IPS-NIHi7 (cell line): ENCODE data around the gene VPS29.
"Not testable (repeated sequence)": the region's sequence is repeated elsewhere in the genome, so short reads cannot be mapped to it uniquely, and the experiment has no call there.

Experiments used
- DNase-seq: peaks from one replicate; pipeline ENCODE4 v3.0.0; 2012; ENCODE audit warnings: mixed read lengths; ENCODE audit errors: extremely low spot score

Gene VPS29

DNA sequence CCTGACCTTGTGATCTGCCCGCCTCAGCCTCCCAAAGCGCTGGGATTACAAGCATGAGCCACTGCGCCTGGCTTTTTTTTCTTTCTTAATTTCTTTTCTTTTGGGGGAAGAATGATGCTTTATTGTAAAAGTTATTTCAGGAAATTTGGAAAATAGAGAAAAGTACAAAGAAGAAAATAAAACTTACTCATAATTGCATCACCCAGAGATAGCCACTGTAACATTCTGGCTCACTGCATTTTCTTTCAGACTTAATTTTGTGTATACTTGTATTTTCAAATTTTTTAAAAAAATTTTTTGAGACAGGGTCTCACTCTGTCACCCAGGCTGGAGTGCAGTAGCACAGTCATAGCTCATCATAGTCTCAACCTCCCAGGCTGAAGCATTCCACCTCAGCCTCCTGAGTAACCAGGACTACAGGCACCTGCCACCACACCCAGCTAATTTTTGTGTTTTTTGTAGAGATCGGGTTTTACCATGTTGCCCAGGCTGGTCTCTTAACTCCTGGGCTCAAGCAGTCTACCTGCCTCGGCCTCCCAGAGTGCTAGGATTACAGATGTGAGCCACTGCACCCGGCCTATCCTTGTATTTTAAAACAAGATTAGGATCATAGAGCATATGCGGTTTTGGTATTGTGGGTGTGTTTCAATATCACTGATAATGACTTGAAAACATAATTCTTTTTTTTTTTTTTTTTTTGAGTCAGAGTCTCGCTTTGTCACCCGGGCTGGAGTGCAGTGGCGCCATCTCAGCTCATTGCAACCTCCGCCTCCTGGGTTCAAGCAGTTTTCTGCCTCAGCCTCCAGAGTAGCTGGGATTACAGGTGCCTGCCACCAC lies 19.2 kb upstream of the VPS29 start:
- DNase-seq = not testable (repeated sequence)

DNA sequence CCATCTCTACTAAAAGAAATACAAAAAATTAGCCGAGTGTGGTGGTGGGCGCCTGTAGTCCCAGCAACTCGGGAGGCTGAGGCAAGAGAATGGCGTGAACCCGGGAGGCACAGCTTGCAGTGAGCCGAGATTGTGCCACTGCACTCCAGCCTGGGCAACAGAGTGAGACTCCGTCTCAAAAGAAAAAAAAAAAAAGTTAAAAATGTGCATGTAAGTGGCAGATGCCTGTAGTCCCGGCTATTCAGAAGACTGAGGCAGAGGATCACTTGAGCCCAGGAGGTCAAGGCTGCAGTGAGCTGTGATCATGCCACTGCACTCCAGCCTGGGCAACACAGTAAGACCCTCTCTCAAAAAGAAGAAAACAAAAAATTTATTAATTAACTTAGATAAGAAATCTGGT lies 16.1 kb upstream of the VPS29 start:
- not testable (repeated sequence) for DNase-seq

DNA sequence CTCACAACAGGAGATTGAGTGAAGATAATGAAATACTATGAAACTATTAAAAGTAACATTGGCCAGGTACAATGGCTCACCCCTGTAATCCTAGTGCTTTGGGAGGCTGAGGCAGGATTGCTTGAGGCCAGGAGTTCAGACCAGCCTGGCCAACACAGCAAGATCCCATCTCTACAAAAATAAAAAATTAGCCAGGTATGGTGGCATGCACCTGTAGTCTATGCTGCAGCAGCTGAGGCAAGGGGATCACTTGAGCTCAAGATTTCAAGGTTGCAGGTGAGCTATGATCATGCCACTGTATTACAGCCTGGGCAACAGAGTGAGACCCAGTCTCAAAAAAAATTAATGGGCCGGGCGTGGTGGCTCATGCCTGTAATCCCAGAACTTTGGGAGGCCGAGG lies 15.1 kb upstream of the VPS29 start:
- DNase-seq = no peak

DNA sequence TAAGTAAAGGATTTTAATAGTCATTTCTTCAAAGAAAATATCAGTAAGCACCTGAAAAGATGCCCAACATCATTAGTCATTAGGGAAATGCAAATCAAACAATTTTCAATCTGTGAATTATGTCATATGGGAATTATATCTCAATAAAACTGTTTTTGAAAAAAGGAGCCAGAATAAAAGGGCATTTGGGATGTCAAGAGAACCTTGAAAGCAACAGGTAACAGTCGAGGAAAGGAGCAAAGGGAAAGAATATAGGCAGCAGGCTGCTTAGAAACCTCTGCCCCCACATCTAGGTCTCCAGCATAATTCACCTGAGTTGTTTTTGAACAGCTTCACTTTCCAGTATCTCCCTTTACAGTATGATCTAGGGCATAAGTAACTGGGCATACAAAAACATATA lies 12.5 kb upstream of the VPS29 start:
- DNase-seq = no peak

DNA sequence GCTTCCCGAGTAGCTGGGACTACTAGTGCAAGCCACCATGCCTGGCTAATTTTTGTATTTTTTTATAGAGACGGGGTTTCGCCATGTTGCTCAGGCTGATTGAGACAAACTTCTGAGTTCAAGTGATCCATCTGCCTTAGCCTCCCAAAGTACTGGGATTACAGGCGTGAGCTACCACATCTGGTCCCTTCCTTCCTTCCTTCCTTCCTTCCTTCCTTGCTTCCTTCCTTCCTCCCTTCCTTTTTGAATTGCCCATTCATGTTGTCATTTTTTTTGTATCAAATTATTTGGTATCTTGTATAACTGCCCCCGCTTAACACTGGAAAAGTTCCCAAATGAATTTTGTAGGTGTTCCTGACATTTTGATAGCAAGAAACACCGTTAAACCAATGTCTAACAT lies 11.9 kb upstream of the VPS29 start:
- no peak for DNase-seq

DNA sequence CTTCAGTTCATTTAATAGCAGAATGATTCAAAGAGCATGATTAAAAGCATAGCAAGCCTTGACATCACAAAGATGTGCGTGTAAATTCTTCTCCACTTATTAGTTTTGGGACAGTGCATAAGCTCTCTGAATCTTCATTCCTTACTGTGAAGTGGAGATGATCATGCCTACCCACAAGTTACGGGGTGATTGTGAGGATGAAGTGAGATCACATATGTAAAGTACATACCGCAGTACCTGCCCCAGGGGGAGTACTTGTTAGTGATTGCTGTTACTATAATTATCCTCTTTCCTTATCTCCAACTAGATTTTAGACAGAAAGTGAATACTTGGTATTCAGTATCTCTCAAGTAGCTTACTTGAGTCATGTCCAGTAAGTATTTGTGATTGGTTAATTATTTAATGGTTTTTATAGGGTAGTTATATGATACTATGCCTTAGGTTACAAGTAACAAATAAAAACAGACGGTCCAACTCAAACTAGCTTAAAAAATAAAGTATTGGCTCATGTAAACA lies 6.2 kb upstream of the VPS29 start:
- no peak for DNase-seq

DNA sequence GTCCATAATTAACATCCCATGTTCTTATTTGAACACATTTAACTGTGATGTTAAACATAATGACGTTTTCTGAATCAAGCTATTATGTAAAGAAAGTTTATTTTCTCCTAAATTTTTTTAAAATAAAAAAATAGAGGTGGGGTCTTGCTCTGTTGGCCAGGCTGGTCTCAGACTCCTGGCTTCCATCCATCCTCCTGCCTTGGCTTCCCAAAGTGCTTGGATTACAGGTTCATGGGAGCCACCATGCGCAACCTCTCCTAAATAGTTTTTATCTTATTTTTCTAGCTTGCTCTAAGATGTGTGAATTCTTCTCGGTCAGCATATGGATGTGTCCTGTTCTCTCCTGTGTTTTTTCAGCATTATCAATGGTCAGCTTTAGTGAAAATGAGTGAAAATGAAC lies 3.4 kb upstream of the VPS29 start:
- DNase-seq = no peak

DNA sequence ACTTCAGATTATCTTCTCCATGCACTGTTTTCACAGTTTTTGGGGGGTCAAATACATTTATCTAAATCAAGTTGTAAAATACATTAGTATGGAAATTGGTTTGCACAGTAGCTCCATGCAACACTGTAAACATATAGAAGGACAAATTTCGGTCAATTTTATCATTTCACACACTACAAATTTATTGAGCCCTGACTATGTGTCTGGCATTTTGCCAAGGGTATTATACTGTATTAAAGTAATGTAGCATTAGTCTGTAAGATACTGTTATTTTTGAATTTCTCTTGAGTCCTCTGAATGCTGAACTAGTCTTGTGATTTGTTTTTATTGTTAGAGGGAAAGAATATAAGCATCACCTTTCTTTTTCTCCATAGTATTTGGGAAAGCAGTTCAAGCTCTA lies 1.5 kb upstream of the VPS29 start:
- DNase-seq = no peak

DNA sequence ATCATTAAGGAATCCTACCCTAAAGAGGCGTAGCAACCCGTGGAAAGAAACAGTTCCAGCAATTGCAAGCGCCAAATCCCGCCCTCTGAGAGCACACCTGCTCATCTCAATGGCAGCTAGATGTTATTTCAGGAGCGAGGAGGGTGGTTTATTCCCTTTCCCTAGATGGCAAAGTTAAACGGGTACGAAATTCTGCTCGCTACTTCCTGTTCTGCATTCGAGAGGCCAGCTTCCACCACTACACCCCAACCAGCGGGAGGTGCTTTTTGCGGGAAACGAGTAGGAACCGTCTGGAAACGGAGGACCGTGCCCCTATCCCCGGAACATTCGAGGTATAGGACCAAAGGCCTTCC lies 536 bp downstream of the VPS29 start:
- DNase-seq = peak; percentile 42

DNA sequence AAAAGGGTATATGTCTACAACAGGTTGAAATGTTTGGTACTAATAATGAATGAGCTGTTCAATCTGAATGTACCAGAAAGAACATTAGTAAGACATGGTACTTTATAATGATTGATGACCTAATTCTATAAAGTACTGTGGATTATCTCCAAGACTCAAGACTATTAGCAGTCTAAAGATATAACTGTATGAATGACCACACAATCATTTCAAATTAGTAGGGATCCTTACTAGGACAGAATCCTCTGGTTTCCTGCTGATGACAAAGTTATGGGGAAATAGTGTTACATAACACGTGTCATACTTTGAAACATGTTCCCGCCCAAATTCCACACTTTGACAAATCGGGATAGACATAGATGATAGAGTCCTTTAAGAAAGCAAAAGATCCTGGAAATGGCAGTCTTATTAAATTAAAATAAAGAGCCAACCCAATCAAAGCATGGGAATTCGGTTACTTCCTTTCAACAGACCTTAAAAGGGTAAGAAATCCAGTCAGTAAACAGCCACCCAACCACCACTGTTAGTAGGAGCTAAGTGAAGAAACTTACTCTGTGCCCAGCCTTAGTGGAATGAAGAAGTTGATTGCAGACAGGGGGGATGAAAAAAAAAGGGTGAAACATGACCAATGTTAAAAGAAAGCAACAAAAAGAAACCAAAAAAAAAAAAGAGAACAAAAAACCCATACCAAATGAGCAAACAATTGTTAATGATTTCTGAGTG lies 2.8 kb downstream of the VPS29 start:
- no peak for DNase-seq

DNA sequence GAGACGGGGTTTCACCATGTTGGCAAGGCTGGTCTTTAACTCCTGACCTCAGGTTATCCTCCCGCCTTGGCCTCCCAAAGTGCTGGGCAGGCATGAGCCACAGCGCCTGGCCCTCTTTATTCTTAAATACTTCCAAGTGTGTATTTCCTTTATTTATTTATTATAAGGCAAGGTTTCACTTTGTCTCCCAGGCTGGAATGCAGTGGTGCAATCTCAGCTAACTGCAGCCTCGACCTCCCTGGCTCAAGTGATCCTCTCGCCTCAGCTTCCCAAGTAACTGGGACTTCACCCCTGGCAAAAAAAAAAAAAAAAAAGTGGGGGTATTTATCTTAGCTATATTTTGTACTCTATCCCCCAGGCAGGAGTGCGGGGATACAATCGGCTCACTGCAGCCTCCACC lies 26.5 kb downstream of the VPS29 start:
- no peak for DNase-seq

DNA sequence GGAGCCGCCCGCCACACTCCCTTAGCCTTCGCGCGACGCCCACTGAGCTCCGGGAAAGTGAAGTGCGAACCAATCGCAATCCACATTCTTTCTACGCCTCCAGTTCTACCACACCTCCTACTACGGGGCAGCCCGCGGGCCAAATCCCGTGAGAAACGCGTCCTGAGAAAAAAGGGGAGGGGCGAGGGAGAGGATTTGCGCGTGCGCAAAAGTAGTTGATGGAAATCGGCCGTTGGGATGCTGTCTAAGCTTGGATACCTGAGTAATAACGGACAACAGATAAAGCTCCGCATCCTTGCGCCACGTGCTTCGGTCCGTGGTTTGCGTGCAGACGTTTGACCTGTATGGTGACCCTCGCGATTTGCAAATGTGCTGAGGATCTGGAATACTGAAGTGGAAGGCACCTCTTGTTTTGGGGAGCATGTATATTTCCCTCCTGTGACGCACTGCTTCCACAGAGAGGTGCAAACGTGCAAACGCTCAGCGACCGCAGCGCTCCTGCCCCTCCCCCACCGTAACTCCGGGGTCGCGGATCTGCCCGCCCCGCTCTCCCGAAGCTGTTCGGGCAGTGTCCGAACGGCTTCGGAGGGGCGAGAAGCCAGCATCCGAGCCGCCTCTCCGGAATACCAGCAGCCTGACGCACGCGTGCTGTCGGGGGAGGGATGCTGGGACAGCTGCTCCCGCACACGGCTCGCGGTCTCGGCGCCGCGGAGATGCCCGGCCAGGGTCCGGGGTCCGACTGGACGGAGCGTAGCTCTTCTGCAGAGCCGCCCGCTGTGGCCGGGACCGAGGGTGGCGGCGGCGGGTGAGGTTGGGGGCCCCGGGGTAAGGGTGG lies 33.5 kb downstream of the VPS29 start, which contains the start of the genes FAM216A and GPN3:
TSS of gene FAM216A (plus strand) at position 632 of the 835 bp plus-strand sequence. CDS start at position 663, 31 bp downstream.
TSS of gene GPN3 (minus strand) at position 44 of the 835 bp plus-strand sequence. CDS start 54 bp downstream, outside the sequence.
- peak; percentile 94 for DNase-seq

DNA sequence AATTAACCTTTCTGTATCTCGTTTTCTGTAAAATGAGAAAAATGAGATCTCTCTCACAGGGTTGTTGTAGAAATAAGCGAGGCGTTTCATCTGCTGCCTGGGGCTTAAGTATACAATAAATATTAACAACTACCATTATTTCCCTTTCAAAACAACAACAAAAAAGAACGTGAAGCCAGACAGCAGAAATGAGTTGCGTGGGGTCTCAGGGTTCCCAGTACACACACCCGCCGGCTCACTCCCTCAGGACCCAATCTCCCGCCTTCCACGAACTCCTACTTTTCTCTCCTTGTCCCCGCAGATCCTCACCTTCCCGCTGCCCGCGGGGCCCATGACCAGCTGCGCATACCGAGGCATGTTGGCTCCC lies 34.1 kb downstream of the VPS29 start:
- DNase-seq = no peak

DNA sequence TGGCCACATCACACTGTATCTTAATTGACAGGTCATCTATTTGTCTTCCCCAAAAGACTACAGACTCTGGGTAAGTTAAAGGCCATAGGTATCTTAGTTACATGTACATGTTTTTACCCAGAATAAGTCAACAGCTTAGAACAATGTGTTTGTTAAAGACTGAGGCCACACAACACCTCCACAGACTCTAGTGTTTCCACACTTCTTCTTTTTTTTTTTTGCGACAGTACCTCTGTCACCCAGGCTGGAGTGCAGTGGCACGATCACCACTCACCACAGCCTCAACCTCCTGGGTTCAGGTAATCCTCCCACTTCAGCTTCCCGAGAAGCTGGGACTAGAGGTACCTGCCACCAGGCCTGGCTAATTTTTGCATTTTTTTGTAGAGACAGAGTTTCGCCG lies 35.1 kb downstream of the VPS29 start:
- DNase-seq = no peak

DNA sequence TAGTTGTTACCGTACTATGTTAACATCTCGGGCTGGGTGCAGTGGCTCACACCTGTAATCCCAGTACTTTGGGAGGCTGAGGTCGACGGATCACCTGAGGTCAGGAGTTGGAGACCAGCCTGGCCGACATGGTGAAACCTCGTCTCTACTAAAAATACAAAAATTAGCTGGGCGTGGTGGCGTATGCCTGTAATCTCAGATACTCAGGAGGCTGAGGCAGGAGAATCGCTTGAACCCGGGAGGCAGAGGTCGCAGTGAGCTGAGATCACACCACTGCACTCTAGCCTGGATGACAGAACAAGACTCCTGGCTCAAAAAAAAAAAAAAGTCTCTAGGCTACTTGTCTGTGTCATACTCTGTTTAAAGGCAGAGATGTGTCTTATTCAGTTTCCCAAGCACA lies 36.1 kb downstream of the VPS29 start:
- not testable (repeated sequence) for DNase-seq

DNA sequence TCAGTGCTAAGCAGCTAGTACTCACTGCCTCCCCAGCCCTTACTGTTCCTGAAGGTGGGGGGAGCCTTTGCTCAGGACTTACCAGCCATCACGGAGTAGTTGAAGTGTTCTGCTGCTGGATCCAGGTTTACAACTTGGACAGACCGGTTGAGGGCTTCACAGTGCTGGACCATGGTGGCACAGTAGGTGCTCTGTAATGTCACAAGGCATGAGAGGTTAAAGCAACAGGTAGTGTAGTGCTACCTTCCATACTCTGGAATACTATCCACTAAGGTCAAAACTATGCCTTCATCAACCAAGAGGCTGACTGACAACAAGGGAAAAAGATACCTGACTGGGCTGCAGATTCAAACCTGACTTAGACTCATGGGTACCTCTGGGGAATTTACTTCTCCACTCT lies 36.9 kb downstream of the VPS29 start:
- no peak for DNase-seq

DNA sequence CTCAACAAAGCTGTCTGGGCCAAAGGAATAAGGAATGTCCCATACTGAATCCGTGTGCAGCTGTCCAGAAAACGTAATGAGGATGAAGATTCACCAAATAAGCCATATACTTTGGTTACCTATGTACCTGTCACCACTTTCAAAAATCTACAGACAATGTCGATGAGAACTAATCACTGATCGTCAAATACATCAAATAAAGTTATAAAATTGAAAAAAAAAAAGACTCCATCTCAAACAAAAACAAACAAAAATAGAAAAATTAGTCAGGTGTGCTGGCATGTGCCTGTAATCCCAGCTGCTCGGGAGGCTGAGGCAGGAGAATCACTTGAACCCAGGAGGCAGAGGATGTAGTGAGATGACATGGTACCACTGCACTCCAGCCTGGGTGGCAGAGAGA lies 40.7 kb downstream of the VPS29 start:
- not testable (repeated sequence) for DNase-seq

DNA sequence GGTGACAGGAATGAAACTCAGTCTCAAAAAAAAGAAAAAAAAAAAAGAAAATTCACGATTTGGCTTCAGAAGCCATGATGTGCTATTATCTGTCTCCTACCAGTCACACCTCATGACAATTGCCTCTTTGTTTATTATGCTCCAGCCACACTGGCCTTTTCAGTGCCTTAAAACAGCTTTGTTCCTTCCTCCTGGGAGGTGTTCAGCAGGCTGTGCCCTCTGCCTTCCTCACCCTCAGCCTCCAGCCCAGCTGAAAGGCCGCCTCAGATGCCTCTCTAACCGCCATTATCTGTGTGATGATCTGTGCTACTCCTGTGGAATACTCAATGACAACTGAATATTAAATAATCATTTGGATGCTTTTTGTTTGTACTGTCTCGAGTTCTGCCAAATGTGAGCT lies 43.2 kb downstream of the VPS29 start:
- no peak for DNase-seq

DNA sequence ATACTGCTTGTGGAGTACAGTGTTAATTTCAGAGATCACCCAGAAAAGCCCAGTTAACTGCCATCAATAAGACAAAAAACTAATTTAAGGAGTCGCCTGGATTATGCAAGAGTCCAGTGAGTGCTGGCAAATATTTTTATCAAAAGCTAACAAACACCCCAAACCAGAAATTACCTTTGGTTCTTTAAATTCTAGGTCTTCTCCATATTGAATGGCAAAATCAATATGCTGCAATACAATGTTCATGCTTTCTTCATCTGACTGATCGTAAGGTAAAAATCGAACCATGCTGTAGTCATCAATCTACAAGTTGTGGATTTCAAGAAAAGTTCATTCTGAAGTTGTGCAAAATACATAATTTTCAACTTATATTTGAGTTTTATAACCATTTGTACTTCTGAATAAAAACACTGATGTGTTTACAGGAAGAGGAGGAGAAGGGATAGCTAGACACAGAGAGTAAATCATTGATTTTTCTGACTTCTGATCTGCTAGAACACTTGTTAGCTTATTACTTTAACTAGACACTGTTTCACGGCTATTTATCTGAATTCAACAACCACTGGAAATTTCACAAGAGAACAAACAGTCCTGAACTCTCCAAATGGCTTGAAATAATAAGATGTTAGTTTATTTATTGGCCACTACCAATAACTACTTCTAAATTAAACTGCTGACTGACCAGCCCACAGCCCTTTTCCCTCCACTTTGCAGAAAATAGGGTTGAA lies 48.2 kb downstream of the VPS29 start:
- no peak for DNase-seq

DNA sequence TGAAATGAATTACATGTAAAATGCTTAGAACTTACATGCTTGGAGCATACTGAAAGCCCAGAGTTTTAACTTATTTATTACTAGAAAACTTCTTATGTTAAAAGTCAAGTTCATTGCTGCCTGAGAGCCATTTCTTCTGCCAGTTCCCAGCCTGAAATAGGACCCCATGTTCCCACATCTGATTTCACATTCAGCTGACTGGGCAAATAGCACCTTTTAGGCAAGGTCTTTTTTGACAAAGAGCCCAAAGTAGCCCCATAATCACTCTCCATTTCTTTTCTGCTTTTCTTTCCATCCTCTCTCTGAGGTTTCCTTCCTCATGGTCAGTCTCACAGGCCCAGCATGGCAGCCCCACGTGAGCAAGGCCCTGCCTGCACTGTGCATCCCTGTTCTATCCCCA lies 50.6 kb downstream of the VPS29 start:
- no peak for DNase-seq

DNA sequence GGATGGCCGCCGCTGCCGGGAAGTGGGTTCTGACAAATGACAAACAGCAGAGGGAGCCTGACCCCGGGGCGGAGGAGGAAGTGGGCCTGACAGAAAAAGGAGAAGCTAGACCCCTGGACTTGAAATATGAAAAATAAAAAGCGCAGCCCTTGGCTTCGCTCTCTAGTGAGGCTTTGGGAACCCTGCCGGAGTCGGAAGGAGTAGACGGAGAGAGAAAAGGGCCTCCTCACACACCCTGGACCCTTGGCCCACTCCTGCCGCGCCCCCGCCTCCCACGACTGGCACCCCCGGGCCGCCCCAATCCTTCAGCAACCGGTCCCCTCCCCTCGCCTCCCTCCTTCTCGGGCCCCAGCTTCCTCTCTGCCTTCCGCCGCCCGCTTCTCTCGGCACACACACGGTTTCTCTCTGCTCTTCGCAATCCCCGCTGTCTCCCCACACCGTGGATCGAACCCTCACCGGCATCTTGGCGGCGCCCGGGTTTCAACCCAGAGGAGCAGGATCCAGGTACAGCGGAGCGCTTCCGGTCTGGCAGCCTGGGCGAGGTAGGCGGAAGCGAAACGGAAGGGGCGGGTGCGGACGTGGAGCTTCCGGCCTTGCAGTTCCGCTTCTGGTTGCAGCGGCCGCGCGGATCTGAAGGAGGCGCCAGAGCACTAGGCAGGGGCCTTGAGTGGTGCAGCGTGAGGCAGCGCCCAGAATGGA lies 52.0 kb downstream of the VPS29 start, which contains the start of gene ARPC3:
TSS of gene ARPC3 (minus strand) at position 539 of the 699 bp plus-strand sequence. CDS start at position 462, 77 bp downstream.
- peak; percentile 95 for DNase-seq
